Ovary (tissue), 9 donors: ENCODE data around the gene TNFAIP3. TPM values are rescaled to one million over a fixed set of nuclear protein-coding genes. Genes with fewer than 3 reads are reported as not detected.

Experiments used
- DNase-seq, 5 donors: peaks; one replicate each; pipeline ENCODE4 v3.0.0-alpha.2; 2019 to 2020
- H3K27ac ChIP-seq, 2 donors: fragments of 200-600 bp; one replicate each; pipeline versions ENCODE4 v1.5.1 to v1.8.0; 2019 to 2022
- H3K27me3 ChIP-seq: fragments of 200-600 bp; one replicate; pipeline ENCODE4 v1.8.0; 2022
- H3K36me3 ChIP-seq: fragments of 200-600 bp; sonication (generic); one replicate; pipeline ENCODE4 v1.5.1; 2019
- H3K4me1 ChIP-seq: one replicate; pipeline ENCODE4 v1.8.1; 2013; ENCODE audit warnings: mild to moderate bottlenecking, moderate library complexity; ENCODE audit not compliant: insufficient read depth
- H3K4me3 ChIP-seq: fragments of 200-600 bp; sonication (generic); one replicate; pipeline ENCODE4 v1.5.1; 2017
- H3K9me3 ChIP-seq, 2 donors: fragments of 200-600 bp in 1 of 2; sonication (generic) in 1 of 2; one replicate each; pipeline versions ENCODE4 v1.5.1 to v1.8.1; 2013 to 2019; ENCODE audit warnings: mild to moderate bottlenecking in 1 of 2, moderate library complexity in 1 of 2
- EP300 ChIP-seq: sonication (generic); formaldehyde crosslinking; IDR thresholded peaks from one replicate; pipeline ENCODE4 v1.6.1; 2017; ENCODE audit warnings: antibody characterized with exemption
- POLR2A ChIP-seq: fragments of 450-650 bp; IDR thresholded peaks from one replicate; pipeline ENCODE4 v1.6.1; 2017; ENCODE audit warnings: antibody characterized with exemption, mild to moderate bottlenecking, moderate library complexity
- WGBS, 3 donors: extraction: QIAGEN DNeasy Blood & Tissue Kit in 1 of 3; methylation state at CpG; one replicate each; pipeline versions ENCODE4 v1.1.5 to v1.1.7; 2013 to 2017; 5-methylcytosine and 5-hydroxymethylcytosine counted together
- intact Hi-C, 4 donors: fragments of 100-400 bp; cut with DNase I; formaldehyde crosslinking; loops; one replicate each; pipeline versions ENCODE4 v1.11.0 to v1.15.1; 2022 to 2023
- polyA plus RNA-seq, 2 donors: library from polyadenylated mRNA; stranded (reverse); fragments of 200-250 nt in 1 of 2; fragments of 350-450 nt in 1 of 2; fragmentation: Illumina TruSeq in 1 of 2; extraction: RNeasy Lipid Tissue Mini Kit (QIAGEN cat#74804) in 1 of 2; gene quantifications; one replicate each; pipeline ENCODE4 v1.2.3, GENCODE V29; 2013 to 2014
- total RNA-seq, 7 donors: library from RNA; depleted of rRNA in 2 of 7; stranded (reverse); fragments of >200 nt in 2 of 7; fragmentation: NEBNext Ultra II Directional in 3 of 7; extraction: Animal tissue kit (Norgen Biotek cat#: 25700) in 3 of 7; gene quantifications; one replicate each; pipeline versions ENCODE4 v1.1.0 to v1.2.4, GENCODE V29; 2016 to 2023
- TF ChIP-seq, protein P1 (sequence below), 3 donors: fragments of 450-650 bp in 2 of 3; fragments of 200-600 bp in 1 of 3; IDR thresholded peaks; one replicate each; pipeline versions ENCODE4 v1.5.1 to v1.8.0; 2016 to 2022; ENCODE audit warnings: antibody characterized with exemption in 3 of 3, mild to moderate bottlenecking in 1 of 3
- donor health status: DM: no; HTN: no; CAD: no; lungs with moderate emphysema.
- donor health status: DM: no; HTN: no; CAD: no.
- donor health status: Bipolar disorder and iron deficiency.
- donor health status: DM: yes; HTN: yes; CAD: no.
- donor health status: DM: no; HTN: no; CAD: no.
- donor health status: DM: yes; HTN: yes; CAD: no.

Gene TNFAIP3
- total and polyA plus RNA-seq, 9 donors: 35.4 to 206 (median 96.6) TPM

- Histone ChIP-seq H3K36me3 (no peaks in the 10 kb centered on the region), H3K4me1 (no peaks in the 10 kb centered on the region), H3K9me3 (no peaks in the 10 kb centered on the region), H3K27ac (no peak overlapping the region), H3K27me3 (no peaks in the 10 kb centered on the region), H3K4me3 (no peak overlapping the region)
- 63 to 84% (median 77%) methylated on average over 4 of the region's 4 CpGs for WGBS, 3 donors
- TF ChIP-seq POLR2A (no peak), EP300 (no peak)
- TF ChIP-seq, protein P1, sequence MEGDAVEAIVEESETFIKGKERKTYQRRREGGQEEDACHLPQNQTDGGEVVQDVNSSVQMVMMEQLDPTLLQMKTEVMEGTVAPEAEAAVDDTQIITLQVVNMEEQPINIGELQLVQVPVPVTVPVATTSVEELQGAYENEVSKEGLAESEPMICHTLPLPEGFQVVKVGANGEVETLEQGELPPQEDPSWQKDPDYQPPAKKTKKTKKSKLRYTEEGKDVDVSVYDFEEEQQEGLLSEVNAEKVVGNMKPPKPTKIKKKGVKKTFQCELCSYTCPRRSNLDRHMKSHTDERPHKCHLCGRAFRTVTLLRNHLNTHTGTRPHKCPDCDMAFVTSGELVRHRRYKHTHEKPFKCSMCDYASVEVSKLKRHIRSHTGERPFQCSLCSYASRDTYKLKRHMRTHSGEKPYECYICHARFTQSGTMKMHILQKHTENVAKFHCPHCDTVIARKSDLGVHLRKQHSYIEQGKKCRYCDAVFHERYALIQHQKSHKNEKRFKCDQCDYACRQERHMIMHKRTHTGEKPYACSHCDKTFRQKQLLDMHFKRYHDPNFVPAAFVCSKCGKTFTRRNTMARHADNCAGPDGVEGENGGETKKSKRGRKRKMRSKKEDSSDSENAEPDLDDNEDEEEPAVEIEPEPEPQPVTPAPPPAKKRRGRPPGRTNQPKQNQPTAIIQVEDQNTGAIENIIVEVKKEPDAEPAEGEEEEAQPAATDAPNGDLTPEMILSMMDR (IDR thresholded peaks at IDR 0.05): no peak
- intact Hi-C loops: no loop called here
- no peak for DNase-seq
Measured at GRCh38 chr6:137894779-137895385, 27.8 kb downstream of the TNFAIP3 start.

- Histone ChIP-seq H3K4me1 (no peaks in the 10 kb centered on the region), H3K9me3 (no peaks in the 10 kb centered on the region), H3K4me3 (no peak overlapping the region), H3K27me3 (no peaks in the 10 kb centered on the region), H3K36me3 (no peaks in the 10 kb centered on the region), H3K27ac (no peak overlapping the region)
- TF ChIP-seq POLR2A (no peak), EP300 (no peak)
- TF ChIP-seq, protein P1 (IDR thresholded peaks at IDR 0.05): no peak
- no peak for DNase-seq
- intact Hi-C loops: no loop called here
- 91 to 94% (median 92%) methylated on average over 3 of the region's 3 CpGs for WGBS, 3 donors
Measured at GRCh38 chr6:137896647-137897046, 29.6 kb downstream of the TNFAIP3 start.

- Histone ChIP-seq H3K27me3 (no peaks in the 10 kb centered on the region), H3K27ac (no peak overlapping the region), H3K36me3 (no peaks in the 10 kb centered on the region), H3K9me3 (no peaks in the 10 kb centered on the region), H3K4me1 (no peaks in the 10 kb centered on the region), H3K4me3 (no peak overlapping the region)
- intact Hi-C loops: no loop called here
- WGBS, 3 donors: 79 to 85% (median 80%) methylated on average over 2 of the region's 2 CpGs
- no peak for DNase-seq
- no peak for TF ChIP-seq EP300
- TF ChIP-seq POLR2A: no peak
- TF ChIP-seq, protein P1 (IDR thresholded peaks at IDR 0.05): no peak
Measured at GRCh38 chr6:137900815-137901214, 33.8 kb downstream of the TNFAIP3 start.

DNA sequence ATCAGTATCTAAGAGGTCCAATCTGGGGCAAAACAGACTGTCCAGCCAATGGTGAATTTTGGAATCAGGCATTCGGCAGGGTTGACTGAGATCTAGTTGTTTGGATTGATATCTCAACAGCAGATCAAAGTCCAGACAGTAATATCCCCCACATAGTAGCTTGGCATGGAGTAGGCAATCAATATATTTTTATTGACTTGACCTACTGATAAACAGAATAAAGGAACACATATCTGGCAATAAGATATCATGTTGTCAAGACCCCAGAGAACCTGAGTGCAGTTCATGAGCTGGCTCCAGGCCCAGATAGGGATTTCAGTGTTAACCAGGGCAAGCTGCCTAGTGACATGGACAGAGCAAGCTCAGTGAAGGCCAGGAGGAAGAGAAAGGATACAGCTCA is 34.4 kb downstream of the TNFAIP3 start:
- Histone ChIP-seq H3K4me3 (no peak overlapping the region), H3K27ac (no peak overlapping the region), H3K4me1 (no peaks in the 10 kb centered on the region), H3K9me3 (no peaks in the 10 kb centered on the region), H3K27me3 (no peaks in the 10 kb centered on the region), H3K36me3 (no peaks in the 10 kb centered on the region)
- no peak for DNase-seq
- intact Hi-C loops: no loop called here
- TF ChIP-seq, protein P1 (IDR thresholded peaks at IDR 0.05): no peak
- no peak for TF ChIP-seq EP300
- no peak for TF ChIP-seq POLR2A
- WGBS, 3 donors: 59 to 82% (median 77%) methylated on average over 1 of the region's 1 CpG
